PC-9 (cell line): ENCODE results near the gene ZFX. TPM values are rescaled to one million over a fixed set of nuclear protein-coding genes. Genes with fewer than 3 reads are reported as not detected.

Source experiments
- BruUV-seq: library from RNA; stranded (reverse); fragments of 400-500 nt; replicated peaks from 2 replicates; lab custom pipeline; 2021; lab: Mats Ljungman, UMichigan
- CTCF ChIA-PET: fragments of 300-600 bp; sonication (Branson Sonifier 250); formaldehyde crosslinking; loops from one replicate; lab custom pipeline; 2022; ENCODE audit warnings: antibody characterized with exemption; lab: Charles Lee
- POLR2A ChIA-PET: fragments of 300-600 bp; sonication (Branson Sonifier 250); formaldehyde crosslinking; loops from one replicate; lab custom pipeline; 2022; ENCODE audit warnings: antibody characterized with exemption; ENCODE audit not compliant: unreplicated experiment; lab: Charles Lee
- DNase-seq, 2 experiments: peaks; one replicate each; pipeline versions ENCODE4 v3.0.0 to v3.0.0-alpha.2; 2015 to 2022; ENCODE audit warnings: mixed read lengths in 1 of 2
- H2AFZ ChIP-seq: fragments of 200-600 bp; sonication (generic); 2 replicates; pipeline ENCODE4 v1.8.1; 2017; ENCODE audit warnings: antibody characterized with exemption
- H3F3A ChIP-seq: fragments of 200-600 bp; sonication (generic); 2 replicates; pipeline ENCODE4 v1.8.1; 2017; ENCODE audit warnings: antibody characterized with exemption, mild to moderate bottlenecking, low read depth; ENCODE audit not compliant: insufficient read depth
- H3K27ac ChIP-seq: fragments of 200-600 bp; sonication (generic); 2 replicates; pipeline ENCODE4 v1.6.1; 2016; ENCODE audit warnings: mixed run types
- H3K27me3 ChIP-seq: fragments of 200-600 bp; sonication (generic); 2 replicates; pipeline ENCODE4 v1.6.1; 2016; ENCODE audit warnings: low read depth, mixed run types; ENCODE audit not compliant: insufficient read depth
- H3K36me3 ChIP-seq: fragments of 200-600 bp; sonication (generic); 2 replicates; pipeline ENCODE4 v1.6.1; 2016; ENCODE audit warnings: low read depth, mixed run types
- H3K4me1 ChIP-seq: fragments of 200-600 bp; sonication (generic); replicated peaks from 2 replicates; pipeline ENCODE4 v1.6.1; 2016; ENCODE audit warnings: mixed run types; ENCODE audit not compliant: insufficient read depth
- H3K4me2 ChIP-seq: fragments of 200-600 bp; sonication (generic); 2 replicates; pipeline ENCODE4 v1.6.1; 2017; ENCODE audit warnings: mixed run types
- H3K4me3 ChIP-seq: fragments of 200-600 bp; sonication (generic); 2 replicates; pipeline ENCODE4 v1.6.1; 2016; ENCODE audit warnings: mixed run types
- H3K79me2 ChIP-seq: fragments of 200-600 bp; sonication (generic); 2 replicates; pipeline ENCODE4 v1.6.1; 2017; ENCODE audit warnings: low read depth, mixed run types
- H3K9me2 ChIP-seq: fragments of 200-600 bp; sonication (generic); 2 replicates; pipeline ENCODE4 v1.8.1; 2017; ENCODE audit warnings: mild to moderate bottlenecking; ENCODE audit not compliant: insufficient read depth
- H3K9me3 ChIP-seq: fragments of 200-600 bp; sonication (generic); 2 replicates; pipeline ENCODE4 v1.8.1; 2016; ENCODE audit warnings: low read depth; ENCODE audit not compliant: insufficient read depth
- H4K20me1 ChIP-seq: fragments of 200-600 bp; sonication (generic); 2 replicates; pipeline ENCODE4 v1.8.1; 2017; ENCODE audit not compliant: insufficient read depth
- EZH2 ChIP-seq: fragments of 200-600 bp; sonication (generic); IDR thresholded peaks from 2 replicates; pipeline ENCODE4 v1.8.0; 2017; ENCODE audit warnings: antibody characterized with exemption, low read depth
- intact Hi-C: fragments of 100-400 bp; cut with micrococcal nuclease; formaldehyde crosslinking; loops from one replicate; pipeline ENCODE4 v1.10.0; 2022; ENCODE audit not compliant: unreplicated experiment
- total RNA-seq: library from RNA; stranded (reverse); gene quantifications from 2 replicates; pipeline ENCODE4 v1.2.3, GENCODE V29; 2021
- TF ChIP-seq, protein P1 (sequence below): fragments of 200-600 bp; sonication (generic); conservative IDR thresholded peaks from 2 replicates; pipeline ENCODE4 v1.6.1; 2017; ENCODE audit warnings: mixed run types, antibody characterized with exemption, mild to moderate bottlenecking, moderate library complexity

ZFX gene
- total RNA-seq, 1 experiment from 2014 or later: 39.6 TPM

GRCh38 chrX:24156177-24156576 lies 6.6 kb downstream of the ZFX start:
- peaks cover 96% of the 10 kb centered on the region for H4K20me1 ChIP-seq
- ChIA-PET POLR2A (no interaction called here), CTCF (no interaction called here)
- H3K4me2 ChIP-seq: no peak overlapping the region
- peaks cover 100% of the 10 kb centered on the region for H3K79me2 ChIP-seq
- H3K4me3 ChIP-seq: no peak overlapping the region
- BruUV-seq: no TSS peak
- peaks cover 9% of the 10 kb centered on the region; the same call in 1 of the 2 replicates for H3K36me3 ChIP-seq
- H3K4me1 ChIP-seq: peaks cover 38% of the 10 kb centered on the region
- no peak for TF ChIP-seq EZH2
- TF ChIP-seq, protein P1, sequence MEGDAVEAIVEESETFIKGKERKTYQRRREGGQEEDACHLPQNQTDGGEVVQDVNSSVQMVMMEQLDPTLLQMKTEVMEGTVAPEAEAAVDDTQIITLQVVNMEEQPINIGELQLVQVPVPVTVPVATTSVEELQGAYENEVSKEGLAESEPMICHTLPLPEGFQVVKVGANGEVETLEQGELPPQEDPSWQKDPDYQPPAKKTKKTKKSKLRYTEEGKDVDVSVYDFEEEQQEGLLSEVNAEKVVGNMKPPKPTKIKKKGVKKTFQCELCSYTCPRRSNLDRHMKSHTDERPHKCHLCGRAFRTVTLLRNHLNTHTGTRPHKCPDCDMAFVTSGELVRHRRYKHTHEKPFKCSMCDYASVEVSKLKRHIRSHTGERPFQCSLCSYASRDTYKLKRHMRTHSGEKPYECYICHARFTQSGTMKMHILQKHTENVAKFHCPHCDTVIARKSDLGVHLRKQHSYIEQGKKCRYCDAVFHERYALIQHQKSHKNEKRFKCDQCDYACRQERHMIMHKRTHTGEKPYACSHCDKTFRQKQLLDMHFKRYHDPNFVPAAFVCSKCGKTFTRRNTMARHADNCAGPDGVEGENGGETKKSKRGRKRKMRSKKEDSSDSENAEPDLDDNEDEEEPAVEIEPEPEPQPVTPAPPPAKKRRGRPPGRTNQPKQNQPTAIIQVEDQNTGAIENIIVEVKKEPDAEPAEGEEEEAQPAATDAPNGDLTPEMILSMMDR: no peak
- no peaks in the 10 kb centered on the region for H3K27me3 ChIP-seq
- intact Hi-C loops: no loop called here
- no peak for DNase-seq
- H2AFZ ChIP-seq: no peak overlapping the region
- peaks cover 29% of the 10 kb centered on the region for H3F3A ChIP-seq
- no peak overlapping the region for H3K27ac ChIP-seq
- H3K9me3 ChIP-seq: no peaks in the 10 kb centered on the region
- H3K9me2 ChIP-seq: no peaks in the 10 kb centered on the region

DNA sequence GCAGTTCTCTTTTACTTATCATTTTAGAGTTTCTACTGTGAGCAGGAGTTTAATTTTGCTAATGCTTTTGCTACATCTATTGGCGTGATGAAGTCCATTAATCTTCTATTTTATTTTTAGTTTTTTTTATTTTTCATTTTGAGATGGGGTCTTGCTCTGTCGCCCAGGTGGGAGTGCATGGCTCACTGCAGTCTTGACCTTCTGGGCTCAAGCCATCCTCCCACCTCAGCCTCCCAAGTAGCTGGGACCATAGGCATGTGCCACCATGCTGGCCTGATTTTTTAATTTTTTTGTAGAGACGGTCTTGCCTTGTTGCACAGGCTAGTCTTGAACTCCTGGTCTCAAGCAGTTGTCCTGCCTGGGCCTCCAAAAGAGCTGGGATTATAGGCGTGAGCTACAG lies 9.4 kb downstream of the ZFX start:
- Histone ChIP-seq H3K36me3 (peaks cover 9% of the 10 kb centered on the region; the same call in 1 of the 2 replicates), H3K9me2 (no peaks in the 10 kb centered on the region), H3K4me2 (no peak overlapping the region), H3K27me3 (no peaks in the 10 kb centered on the region), H3K4me1 (peaks cover 11% of the 10 kb centered on the region), H3K4me3 (no peak overlapping the region), H2AFZ (no peak overlapping the region), H4K20me1 (peaks cover 92% of the 10 kb centered on the region), H3K9me3 (no peaks in the 10 kb centered on the region), H3K27ac (no peak overlapping the region), H3F3A (peaks cover 15% of the 10 kb centered on the region), H3K79me2 (peaks cover 100% of the 10 kb centered on the region)
- ChIA-PET POLR2A (no interaction called here), CTCF (no interaction called here)
- intact Hi-C loops: no loop called here
- no peak for DNase-seq
- no TSS peak for BruUV-seq
- TF ChIP-seq, protein P1: no peak
- no peak for TF ChIP-seq EZH2

DNA sequence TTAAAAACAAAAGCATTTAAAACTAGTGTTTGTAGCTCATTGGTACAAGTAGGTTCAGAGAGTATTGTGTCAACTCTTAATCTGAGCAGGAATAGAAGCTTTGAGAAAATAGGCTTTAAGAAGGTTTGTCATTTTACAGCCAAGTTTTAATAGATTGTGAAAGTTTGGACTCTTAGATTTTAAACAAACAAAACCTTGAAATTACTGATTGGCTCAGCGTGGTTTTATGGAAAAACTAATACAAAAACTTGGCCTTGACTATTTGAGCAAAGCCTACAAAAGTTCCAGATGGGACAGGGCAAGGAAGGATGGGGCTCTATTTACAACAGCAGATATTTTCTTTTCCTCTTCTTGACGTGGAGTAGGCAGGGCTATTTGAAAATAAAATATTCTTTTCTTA lies 16.5 kb downstream of the ZFX start:
- H3K9me2 ChIP-seq: no peaks in the 10 kb centered on the region
- H3K27me3 ChIP-seq: no peaks in the 10 kb centered on the region
- TF ChIP-seq EZH2: no peak
- TF ChIP-seq, protein P1: no peak
- H3K4me2 ChIP-seq: no peak overlapping the region
- peaks cover 10% of the 10 kb centered on the region; the same call in 1 of the 2 replicates for H3K36me3 ChIP-seq
- peaks cover 3% of the 10 kb centered on the region; the same call in 1 of the 2 replicates for H3F3A ChIP-seq
- no peak overlapping the region for H3K27ac ChIP-seq
- ChIA-PET CTCF (no interaction called here), POLR2A (no interaction called here)
- no peak overlapping the region for H3K4me3 ChIP-seq
- peaks cover 99% of the 10 kb centered on the region for H3K79me2 ChIP-seq
- no peaks in the 10 kb centered on the region for H3K4me1 ChIP-seq
- H4K20me1 ChIP-seq: peaks cover 76% of the 10 kb centered on the region
- intact Hi-C loops: no loop called here
- no TSS peak for BruUV-seq
- H3K9me3 ChIP-seq: no peaks in the 10 kb centered on the region
- H2AFZ ChIP-seq: no peak overlapping the region
- no peak for DNase-seq
